ENCODE data around the gene ZFP90. TPM values are rescaled to one million over a fixed set of nuclear protein-coding genes. Genes with fewer than 3 reads are reported as not detected.

ZFP90 gene
- total RNA-seq, 1 donor from 2014 or later, result 17.7 TPM

DNA sequence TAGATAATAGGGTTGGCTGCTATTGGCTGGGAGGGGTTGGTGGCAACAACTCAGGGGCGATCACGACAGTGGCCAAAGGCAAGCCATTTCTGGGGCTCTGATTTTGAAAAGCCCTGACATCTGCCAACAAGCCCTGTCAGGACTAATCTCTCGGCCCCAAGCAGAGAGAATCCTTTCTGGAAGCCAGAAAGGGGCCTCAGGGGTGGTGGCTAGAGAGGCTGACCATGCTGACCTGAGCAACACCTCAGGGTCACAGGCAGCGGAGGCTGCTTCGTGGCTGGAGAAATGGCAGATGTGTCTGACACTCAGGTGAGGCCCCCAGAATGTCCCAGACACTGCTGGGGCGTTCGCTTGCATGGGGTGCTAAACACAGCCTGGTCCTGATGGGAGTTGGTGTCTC, 35.0 kb upstream of the ZFP90 start:
- Histone ChIP-seq H3K27ac (no peak overlapping the region), H3K9me3 (no peaks in the 10 kb centered on the region), H3K4me3 (no peak overlapping the region), H3K27me3 (no peaks in the 10 kb centered on the region), H3K4me1 (no peaks in the 10 kb centered on the region), H3K36me3 (no peaks in the 10 kb centered on the region)
- TF ChIP-seq, protein P1, sequence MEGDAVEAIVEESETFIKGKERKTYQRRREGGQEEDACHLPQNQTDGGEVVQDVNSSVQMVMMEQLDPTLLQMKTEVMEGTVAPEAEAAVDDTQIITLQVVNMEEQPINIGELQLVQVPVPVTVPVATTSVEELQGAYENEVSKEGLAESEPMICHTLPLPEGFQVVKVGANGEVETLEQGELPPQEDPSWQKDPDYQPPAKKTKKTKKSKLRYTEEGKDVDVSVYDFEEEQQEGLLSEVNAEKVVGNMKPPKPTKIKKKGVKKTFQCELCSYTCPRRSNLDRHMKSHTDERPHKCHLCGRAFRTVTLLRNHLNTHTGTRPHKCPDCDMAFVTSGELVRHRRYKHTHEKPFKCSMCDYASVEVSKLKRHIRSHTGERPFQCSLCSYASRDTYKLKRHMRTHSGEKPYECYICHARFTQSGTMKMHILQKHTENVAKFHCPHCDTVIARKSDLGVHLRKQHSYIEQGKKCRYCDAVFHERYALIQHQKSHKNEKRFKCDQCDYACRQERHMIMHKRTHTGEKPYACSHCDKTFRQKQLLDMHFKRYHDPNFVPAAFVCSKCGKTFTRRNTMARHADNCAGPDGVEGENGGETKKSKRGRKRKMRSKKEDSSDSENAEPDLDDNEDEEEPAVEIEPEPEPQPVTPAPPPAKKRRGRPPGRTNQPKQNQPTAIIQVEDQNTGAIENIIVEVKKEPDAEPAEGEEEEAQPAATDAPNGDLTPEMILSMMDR (IDR thresholded peaks at IDR 0.05), result no peak
- DNase-seq, result no peak
- ATAC-seq, result no peak
- intact Hi-C loops (cut with DNase I), result no loop called here

DNA sequence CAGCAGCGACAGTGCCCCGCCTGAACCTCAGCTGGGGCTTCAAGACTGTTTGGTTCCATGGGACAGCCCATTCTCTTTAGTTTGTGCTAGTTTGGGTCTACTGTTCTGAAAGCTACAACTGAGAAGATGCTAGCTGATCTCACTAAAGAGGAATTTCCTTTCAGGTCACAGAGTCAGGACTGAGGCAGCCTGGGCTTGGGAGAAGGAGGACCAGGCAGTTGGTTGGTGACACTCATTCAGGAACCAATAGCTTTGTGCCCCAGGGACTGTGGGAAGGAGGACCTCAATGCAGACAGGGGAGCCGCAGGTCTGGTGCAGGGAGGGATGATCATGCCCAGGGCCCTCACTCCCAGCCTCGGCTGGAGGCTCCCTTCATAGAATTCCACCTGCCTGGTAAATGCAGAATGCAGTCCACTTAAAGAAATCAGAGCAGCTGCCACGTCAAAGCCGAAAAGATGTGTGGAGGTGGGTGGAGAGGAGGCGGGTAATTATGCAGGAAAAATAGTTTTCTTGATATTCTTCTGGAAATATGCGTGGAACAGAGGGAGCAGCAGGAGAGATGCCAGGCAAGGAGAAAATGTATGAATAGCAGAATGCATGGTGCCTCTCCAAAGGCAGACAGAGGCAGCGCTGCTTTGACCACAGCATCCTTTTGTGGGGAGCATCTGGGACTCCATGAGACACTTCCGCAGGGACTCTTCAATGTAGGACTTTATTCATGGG, 32.6 kb upstream of the ZFP90 start:
- H3K4me3 ChIP-seq, result no peak overlapping the region
- H3K27me3 ChIP-seq, result no peaks in the 10 kb centered on the region
- intact Hi-C loops (cut with DNase I), result loop anchor here (5.0 kb wide), 1 partner anchor 109 kb away; no protein-coding TSS in a partner anchor
- TF ChIP-seq, protein P1 (IDR thresholded peaks at IDR 0.05), result no peak
- no peaks in the 10 kb centered on the region for H3K36me3 ChIP-seq
- no peaks in the 10 kb centered on the region for H3K9me3 ChIP-seq
- ATAC-seq (no peak), DNase-seq (no peak)
- no peak overlapping the region for H3K27ac ChIP-seq
- peaks cover 6% of the 10 kb centered on the region for H3K4me1 ChIP-seq

DNA sequence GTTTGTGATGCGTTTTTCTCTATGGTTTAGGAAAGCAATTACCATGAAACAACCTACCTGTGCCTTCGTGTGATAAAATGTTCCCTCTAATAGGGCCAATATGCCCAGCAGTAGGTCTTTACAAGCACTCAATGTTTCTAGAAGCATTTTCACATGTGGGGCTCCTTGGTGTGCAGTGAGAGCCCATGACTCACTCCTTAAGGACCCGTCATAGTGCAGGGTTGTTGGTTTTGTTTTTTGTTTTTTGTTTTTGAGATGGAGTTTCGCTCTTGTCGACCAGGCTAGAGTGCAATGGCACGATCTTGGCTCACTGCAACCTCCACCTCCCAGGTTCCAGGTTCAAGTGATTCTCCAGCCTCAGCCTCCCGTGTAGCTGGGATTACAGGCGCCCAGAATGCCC, 31.1 kb upstream of the ZFP90 start:
- Histone ChIP-seq H3K27me3 (no peaks in the 10 kb centered on the region), H3K36me3 (no peaks in the 10 kb centered on the region), H3K4me3 (no peak overlapping the region), H3K9me3 (no peaks in the 10 kb centered on the region), H3K27ac (no peak overlapping the region), H3K4me1 (peaks cover 6% of the 10 kb centered on the region)
- intact Hi-C loops (cut with DNase I), result loop anchor here (5.0 kb wide), 1 partner anchor 111 kb away; no protein-coding TSS in a partner anchor
- DNase-seq (no peak), ATAC-seq (no peak)
- TF ChIP-seq, protein P1 (IDR thresholded peaks at IDR 0.05), result no peak

DNA sequence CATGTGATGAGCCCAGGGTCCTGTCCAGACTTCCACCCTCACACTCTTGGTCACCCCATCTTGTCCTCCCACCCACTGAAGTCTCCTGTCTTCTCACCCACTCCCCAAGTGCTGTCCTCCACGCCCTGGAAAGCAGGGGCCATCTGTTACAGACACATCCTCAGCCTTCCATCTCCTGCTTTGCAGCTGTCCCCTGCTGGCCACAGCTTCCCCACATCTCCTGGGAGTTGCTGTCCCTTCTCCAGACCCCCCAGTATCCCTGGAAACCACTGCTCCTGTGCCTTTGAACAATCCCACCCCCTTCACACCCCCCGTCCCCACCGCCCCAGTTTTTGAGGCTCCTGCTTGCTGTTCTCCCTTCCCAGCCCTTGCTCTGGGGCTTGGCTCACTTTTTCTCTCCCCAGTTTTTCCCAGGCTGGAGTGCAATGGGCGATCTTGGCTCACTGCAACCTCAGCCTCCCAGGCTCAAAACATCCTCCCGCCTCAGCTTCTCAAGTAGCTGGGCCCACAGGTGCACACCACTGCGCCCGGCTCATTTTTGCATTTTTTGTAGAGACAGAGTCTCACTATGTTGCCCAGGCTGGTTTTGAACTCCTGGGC, 30.4 kb upstream of the ZFP90 start:
- Histone ChIP-seq H3K9me3 (no peaks in the 10 kb centered on the region), H3K27ac (no peak overlapping the region), H3K36me3 (no peaks in the 10 kb centered on the region), H3K4me1 (peaks cover 6% of the 10 kb centered on the region), H3K4me3 (no peak overlapping the region), H3K27me3 (no peaks in the 10 kb centered on the region)
- ATAC-seq, result no peak
- TF ChIP-seq, protein P1 (IDR thresholded peaks at IDR 0.05), result no peak
- intact Hi-C loops (cut with DNase I), result loop anchor here (5.0 kb wide), 1 partner anchor 111 kb away; no protein-coding TSS in a partner anchor
- no peak for DNase-seq

DNA sequence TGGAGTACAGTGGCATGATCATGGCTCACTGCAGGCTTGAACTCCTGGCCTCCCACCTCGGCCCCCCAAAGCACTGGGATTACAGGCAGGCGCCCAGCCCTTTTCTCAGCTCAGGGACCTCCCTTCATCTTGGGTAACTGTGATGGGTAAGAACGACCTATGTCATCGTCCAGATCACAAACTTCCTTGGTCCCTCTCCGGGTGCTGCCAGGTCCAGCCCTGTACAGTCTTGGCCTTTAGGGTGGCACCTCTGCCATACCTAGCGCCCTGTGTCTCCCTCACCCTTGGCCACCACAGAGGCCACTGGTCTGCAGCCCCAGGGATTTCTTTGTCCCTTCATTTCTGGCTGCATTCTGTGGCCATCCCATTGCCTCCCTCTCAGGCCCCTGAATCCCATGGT, 29.7 kb upstream of the ZFP90 start:
- DNase-seq, result no peak
- H3K27me3 ChIP-seq, result no peaks in the 10 kb centered on the region
- no peak for ATAC-seq
- H3K36me3 ChIP-seq, result no peaks in the 10 kb centered on the region
- no peaks in the 10 kb centered on the region for H3K9me3 ChIP-seq
- intact Hi-C loops (cut with DNase I), result loop anchor here (5.0 kb wide), 1 partner anchor 112 kb away; no protein-coding TSS in a partner anchor
- no peak overlapping the region for H3K27ac ChIP-seq
- TF ChIP-seq, protein P1 (IDR thresholded peaks at IDR 0.05), result no peak
- peaks cover 6% of the 10 kb centered on the region for H3K4me1 ChIP-seq
- H3K4me3 ChIP-seq, result no peak overlapping the region
